ENCODE measurements around the gene KRT6C.
"Not testable (repeated sequence)": the region's sequence is repeated elsewhere in the genome, so short reads cannot be mapped to it uniquely, and the experiment has no call there.

The KRT6C gene

GRCh38 chr12:52502877-52503276, 29.3 kb upstream of the KRT6C start:
- Histone ChIP-seq H3K36me3 (replicated peaks; ENCODE audit: low read depth, low read length) (no peaks in the 10 kb centered on the region), H3K9me3 (ENCODE audit: insufficient read depth, low read length) (no peaks in the 10 kb centered on the region), H3K9ac (ENCODE audit: low read length) (no peak overlapping the region), H3K79me2 (ENCODE audit: low read length) (no peaks in the 10 kb centered on the region), H3K27ac (ENCODE audit: low read length) (no peak overlapping the region), H2AFZ (ENCODE audit: low read depth, low read length) (no peak overlapping the region), H3K4me3 (ENCODE audit: low read length) (no peak overlapping the region), H4K20me1 (ENCODE audit: insufficient read depth, low read length) (no peaks in the 10 kb centered on the region), H3K27me3 (ENCODE audit: low read depth, low read length) (peaks cover 6% of the 10 kb centered on the region), H3K4me2 (ENCODE audit: low read length) (no peak overlapping the region), H3K4me1 (ENCODE audit: low read length) (peaks cover 17% of the 10 kb centered on the region)
- TF ChIP-seq EZH2phosphoT487 (IDR thresholded peaks at IDR 0.05; ENCODE audit: low read depth) (no peak), CTCF (IDR thresholded peaks at IDR 0.05; ENCODE audit: low read depth, low read length) (no peak)

GRCh38 chr12:52501490-52501889, 27.9 kb upstream of the KRT6C start:
- H3K36me3 ChIP-seq (replicated peaks; ENCODE audit: low read depth, low read length): no peaks in the 10 kb centered on the region
- no peak overlapping the region for H2AFZ ChIP-seq (ENCODE audit: low read depth, low read length)
- H3K9me3 ChIP-seq (ENCODE audit: insufficient read depth, low read length): no peaks in the 10 kb centered on the region
- H3K4me2 ChIP-seq (ENCODE audit: low read length): no peak overlapping the region
- H3K27ac ChIP-seq (ENCODE audit: low read length): no peak overlapping the region
- no peak for TF ChIP-seq CTCF (IDR thresholded peaks at IDR 0.05; ENCODE audit: low read depth, low read length)
- no peaks in the 10 kb centered on the region for H3K27me3 ChIP-seq (ENCODE audit: low read depth, low read length)
- H3K4me1 ChIP-seq (ENCODE audit: low read length): peaks cover 20% of the 10 kb centered on the region
- H3K79me2 ChIP-seq (ENCODE audit: low read length): no peaks in the 10 kb centered on the region
- no peaks in the 10 kb centered on the region for H4K20me1 ChIP-seq (ENCODE audit: insufficient read depth, low read length)
- no peak overlapping the region for H3K4me3 ChIP-seq (ENCODE audit: low read length)
- no peak overlapping the region for H3K9ac ChIP-seq (ENCODE audit: low read length)

- H3K4me2 ChIP-seq (ENCODE audit: low read length); H3K4me3 ChIP-seq (ENCODE audit: low read length); H3K27me3 ChIP-seq (ENCODE audit: low read depth, low read length); H3K9me3 ChIP-seq (ENCODE audit: insufficient read depth, low read length); H3K27ac ChIP-seq (ENCODE audit: low read length); H2AFZ ChIP-seq (ENCODE audit: low read depth, low read length); H3K79me2 ChIP-seq (ENCODE audit: low read length); H3K9ac ChIP-seq (ENCODE audit: low read length); H4K20me1 ChIP-seq (ENCODE audit: insufficient read depth, low read length); H3K36me3 ChIP-seq (replicated peaks; ENCODE audit: low read depth, low read length): not testable (repeated sequence)
- H3K4me1 ChIP-seq (ENCODE audit: low read length): peaks cover 29% of the 10 kb centered on the region
These were observed 27.0 kb upstream of the KRT6C start for GRCh38 chr12:52500574-52500973.

- H3K4me2 ChIP-seq (ENCODE audit: low read length): no peak overlapping the region
- peaks cover 35% of the 10 kb centered on the region for H3K4me1 ChIP-seq (ENCODE audit: low read length)
- no peak for TF ChIP-seq EZH2phosphoT487 (IDR thresholded peaks at IDR 0.05; ENCODE audit: low read depth)
- no peak for TF ChIP-seq CTCF (IDR thresholded peaks at IDR 0.05; ENCODE audit: low read depth, low read length)
- H3K36me3 ChIP-seq (replicated peaks; ENCODE audit: low read depth, low read length): no peaks in the 10 kb centered on the region
- no peak overlapping the region for H3K9ac ChIP-seq (ENCODE audit: low read length)
- no peak overlapping the region for H3K4me3 ChIP-seq (ENCODE audit: low read length)
- no peaks in the 10 kb centered on the region for H3K27me3 ChIP-seq (ENCODE audit: low read depth, low read length)
- H4K20me1 ChIP-seq (ENCODE audit: insufficient read depth, low read length): no peaks in the 10 kb centered on the region
- no peak overlapping the region for H2AFZ ChIP-seq (ENCODE audit: low read depth, low read length)
- H3K27ac ChIP-seq (ENCODE audit: low read length): no peak overlapping the region
- H3K79me2 ChIP-seq (ENCODE audit: low read length): no peaks in the 10 kb centered on the region
- no peaks in the 10 kb centered on the region for H3K9me3 ChIP-seq (ENCODE audit: insufficient read depth, low read length)
These were observed 26.4 kb upstream of the KRT6C start for GRCh38 chr12:52499806-52500560.

Measured in OCI-LY3 (cell line).